Liver (tissue), 9 donors: ENCODE measurements around the gene PCDHA10. TPM values are rescaled to one million over a fixed set of nuclear protein-coding genes. Genes with fewer than 3 reads are reported as not detected.

Experiments
- DNase-seq: peaks from one replicate; pipeline ENCODE4 v3.0.0-alpha.2; 2017; ENCODE audit warnings: low spot score
- H3K27ac ChIP-seq, 2 donors: one replicate each; pipeline ENCODE4 v1.7.0; 2013; ENCODE audit warnings: inconsistent platforms in 2 of 2, low read length in 2 of 2, control low read depth in 1 of 2, low read depth in 1 of 2, mild to moderate bottlenecking in 1 of 2
- H3K27me3 ChIP-seq, 4 donors: one replicate each; pipeline versions ENCODE4 v1.6.1 to v1.7.0; 2013; ENCODE audit warnings: low read length in 3 of 4, inconsistent platforms in 1 of 4, mild to moderate bottlenecking in 1 of 4, moderate library complexity in 1 of 4; ENCODE audit not compliant: control insufficient read depth in 4 of 4, insufficient read depth in 4 of 4
- H3K36me3 ChIP-seq, 4 donors: one replicate each; pipeline versions ENCODE4 v1.6.1 to v1.7.0; 2013; ENCODE audit warnings: low read length in 3 of 4, mild to moderate bottlenecking in 3 of 4, low read depth in 1 of 4, moderate library complexity in 1 of 4; ENCODE audit not compliant: control insufficient read depth in 4 of 4, insufficient read depth in 3 of 4
- H3K4me1 ChIP-seq, 4 donors: one replicate each; pipeline versions ENCODE4 v1.6.1 to v1.7.0; 2013; ENCODE audit warnings: low read length in 3 of 4, mild to moderate bottlenecking in 3 of 4, moderate library complexity in 1 of 4; ENCODE audit not compliant: control insufficient read depth in 4 of 4, insufficient read depth in 4 of 4
- H3K4me3 ChIP-seq, 3 donors: one replicate each; pipeline versions ENCODE4 v1.6.1 to v1.7.0; 2013; ENCODE audit warnings: low read length in 3 of 3, control low read depth in 1 of 3, low read depth in 1 of 3, mild to moderate bottlenecking in 1 of 3
- H3K9ac ChIP-seq, 2 donors: one replicate each; pipeline ENCODE4 v1.7.0; 2013; ENCODE audit warnings: low read length in 2 of 2, mild to moderate bottlenecking in 2 of 2, moderate library complexity in 2 of 2, control low read depth in 1 of 2, low read depth in 1 of 2
- H3K9me3 ChIP-seq, 4 donors: one replicate each; pipeline versions ENCODE4 v1.6.1 to v1.7.0; 2013; ENCODE audit warnings: low read length in 3 of 4; ENCODE audit not compliant: control insufficient read depth in 4 of 4
- ATF3 ChIP-seq: IDR thresholded peaks from 2 replicates; pipeline ENCODE4 v1.6.1; 2016; ENCODE audit warnings: antibody characterized with exemption
- CTCF ChIP-seq: fragments of 150-350 bp; IDR thresholded peaks from 2 replicates; pipeline ENCODE4 v1.5.1; 2017; ENCODE audit warnings: improper control_type of control experiment, low read depth, low read length; ENCODE audit not compliant: missing input control
- EGR1 ChIP-seq, 2 donors: IDR thresholded peaks; 2 replicates each; pipeline ENCODE4 v1.6.1; 2016 to 2018; ENCODE audit warnings: antibody characterized with exemption in 2 of 2, low read depth in 2 of 2
- FOXA1 ChIP-seq: IDR thresholded peaks from 2 replicates; pipeline ENCODE4 v1.6.1; 2016; ENCODE audit warnings: antibody characterized with exemption
- FOXA2 ChIP-seq: IDR thresholded peaks from 2 replicates; pipeline ENCODE4 v1.6.1; 2016; ENCODE audit warnings: antibody characterized with exemption
- GABPA ChIP-seq, 2 donors: IDR thresholded peaks in 1 of 2; conservative IDR thresholded peaks in 1 of 2; 2 replicates each; pipeline ENCODE4 v1.6.1; 2016; ENCODE audit warnings: antibody characterized with exemption in 2 of 2, mild to moderate bottlenecking in 1 of 2, moderate library complexity in 1 of 2
- HNF4A ChIP-seq, 2 donors: conservative IDR thresholded peaks; 2 replicates each; pipeline ENCODE4 v1.6.1; 2016; ENCODE audit warnings: antibody characterized with exemption in 2 of 2, mild to moderate bottlenecking in 2 of 2
- JUND ChIP-seq, 2 donors: IDR thresholded peaks; 2 replicates each; pipeline ENCODE4 v1.6.1; 2016; ENCODE audit warnings: antibody characterized with exemption in 2 of 2
- MAX ChIP-seq: IDR thresholded peaks from 2 replicates; pipeline ENCODE4 v1.6.1; 2016; ENCODE audit warnings: antibody characterized with exemption
- RAD21 ChIP-seq, 2 donors: IDR thresholded peaks; 2 replicates each; pipeline ENCODE4 v1.6.1; 2016; ENCODE audit warnings: antibody characterized with exemption in 2 of 2, mild to moderate bottlenecking in 2 of 2
- REST ChIP-seq: IDR thresholded peaks from 2 replicates; pipeline ENCODE4 v1.6.1; 2016; ENCODE audit warnings: antibody characterized with exemption, mild to moderate bottlenecking
- RXRA ChIP-seq, 2 donors: IDR thresholded peaks; 2 replicates each; pipeline ENCODE4 v1.6.1; 2017 to 2018; ENCODE audit warnings: antibody characterized with exemption in 2 of 2, mild to moderate bottlenecking in 1 of 2
- SP1 ChIP-seq: IDR thresholded peaks from 2 replicates; pipeline ENCODE4 v1.6.1; 2018; ENCODE audit warnings: antibody characterized with exemption, mild to moderate bottlenecking
- TAF1 ChIP-seq: conservative IDR thresholded peaks from 2 replicates; pipeline ENCODE4 v1.6.1; 2016; ENCODE audit warnings: antibody characterized with exemption, mild to moderate bottlenecking
- YY1 ChIP-seq: IDR thresholded peaks from 2 replicates; pipeline ENCODE4 v1.6.1; 2016; ENCODE audit warnings: antibody characterized with exemption, mild to moderate bottlenecking
- ZBTB33 ChIP-seq: IDR thresholded peaks from 2 replicates; pipeline ENCODE4 v1.6.1; 2016; ENCODE audit warnings: antibody characterized with exemption
- WGBS: extraction: QIAGEN DNeasy Blood & Tissue Kit; methylation state at CpG from one replicate; pipeline ENCODE4 v1.1.7; 2013; 5-methylcytosine and 5-hydroxymethylcytosine counted together
- polyA plus RNA-seq, 2 donors: library from polyadenylated mRNA; stranded (reverse) in 1 of 2; unstranded in 1 of 2; fragments of 200-250 nt in 1 of 2; fragments of >200 nt in 1 of 2; fragmentation: Nextera tagmentation in 1 of 2; extraction: Ambion mirVana in 1 of 2; gene quantifications; one replicate each; pipeline versions ENCODE4 v1.2.1 to v1.2.3, GENCODE V29; 2013 to 2015
- total RNA-seq, 2 donors: library from RNA; depleted of rRNA; stranded (reverse); fragments of >200 nt; gene quantifications; one replicate each; pipeline ENCODE4 v1.2.3, GENCODE V29; 2014
- donor health status: healthy.
- donor health status: healthy.
- donor health status: healthy.
- donor health status: healthy.
- donor health status: healthy.

The PCDHA10 gene
- total and polyA plus RNA-seq, 4 donors = under 0.01 to 0.01 TPM; not detected in 2

DNA sequence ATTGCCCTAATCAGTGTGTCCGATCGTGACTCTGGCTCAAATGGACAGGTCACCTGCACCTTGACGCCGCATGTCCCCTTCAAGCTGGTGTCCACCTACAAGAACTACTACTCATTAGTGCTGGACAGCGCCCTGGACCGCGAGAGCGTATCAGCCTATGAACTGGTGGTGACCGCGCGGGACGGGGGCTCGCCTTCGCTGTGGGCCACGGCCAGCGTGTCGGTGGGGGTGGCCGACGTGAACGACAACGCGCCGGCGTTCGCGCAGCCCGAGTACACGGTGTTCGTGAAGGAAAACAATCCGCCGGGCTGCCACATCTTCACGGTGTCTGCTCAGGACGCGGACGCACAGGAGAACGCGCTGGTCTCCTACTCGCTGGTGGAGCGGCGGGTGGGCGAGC lies 27.7 kb downstream of the PCDHA10 start:
- Histone ChIP-seq H3K9me3 (peaks cover 0 to 26% (median 18%) of the 10 kb centered on the region in 4 donors), H3K9ac (no peak overlapping the region), H3K27ac (no peak overlapping the region), H3K4me3 (no peak overlapping the region), H3K27me3 (peaks cover 0 to 8% (median 1%) of the 10 kb centered on the region in 4 donors), H3K4me1 (peaks cover 0 to 2% (median 0%) of the 10 kb centered on the region in 4 donors), H3K36me3 (no peaks in the 10 kb centered on the region)
- WGBS = 41% methylated on average over 41 of the region's 41 CpGs
- DNase-seq = no peak
- TF ChIP-seq ATF3 (no peak), REST (no peak), GABPA (IDR thresholded peaks at IDR 0.05 in 1 of 2, conservative IDR thresholded peaks at IDR 0.05 in 1 of 2) (no peak), HNF4A (conservative IDR thresholded peaks at IDR 0.05) (no peak), EGR1 (IDR thresholded peaks at IDR 0.05; ENCODE audit: low read depth in 2 of 2) (no peak), YY1 (no peak), RAD21 (IDR thresholded peaks at IDR 0.05) (no peak), SP1 (no peak), FOXA2 (no peak), ZBTB33 (no peak), FOXA1 (no peak), RXRA (IDR thresholded peaks at IDR 0.05) (no peak), MAX (no peak)

DNA sequence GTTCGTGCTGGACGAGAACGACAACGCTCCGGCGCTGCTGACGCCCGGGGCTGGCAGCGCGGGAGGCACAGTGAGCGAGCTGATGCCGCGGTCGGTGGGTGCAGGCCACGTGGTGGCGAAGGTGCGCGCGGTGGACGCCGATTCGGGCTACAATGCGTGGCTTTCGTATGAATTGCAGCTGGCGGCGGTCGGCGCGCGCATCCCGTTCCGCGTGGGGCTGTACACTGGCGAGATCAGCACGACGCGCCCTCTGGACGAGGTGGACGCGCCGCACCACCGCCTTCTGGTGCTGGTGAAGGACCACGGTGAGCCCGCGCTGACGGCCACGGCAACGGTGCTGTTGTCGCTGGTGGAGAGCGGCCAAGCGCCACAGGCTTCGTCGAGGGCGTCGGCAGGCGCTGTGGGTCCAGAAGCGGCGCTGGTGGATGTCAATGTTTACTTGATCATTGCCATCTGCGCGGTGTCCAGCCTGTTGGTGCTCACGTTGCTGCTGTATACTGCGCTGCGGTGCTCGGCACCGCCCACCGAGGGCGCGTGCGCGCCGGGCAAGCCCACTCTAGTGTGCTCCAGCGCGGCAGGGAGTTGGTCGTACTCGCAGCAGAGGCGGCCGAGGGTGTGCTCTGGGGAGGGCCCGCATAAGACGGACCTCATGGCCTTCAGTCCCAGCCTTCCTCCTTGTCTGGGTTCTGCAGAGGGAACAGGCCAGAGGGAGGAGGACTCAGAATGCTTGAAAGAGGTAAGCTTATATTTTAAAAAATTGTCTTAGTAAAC lies 28.4 kb downstream of the PCDHA10 start:
- H3K4me1 ChIP-seq = peaks cover 0 to 2% (median 0%) of the 10 kb centered on the region in 4 donors
- no peaks in the 10 kb centered on the region for H3K36me3 ChIP-seq
- peaks cover 0 to 8% (median 1%) of the 10 kb centered on the region in 4 donors for H3K27me3 ChIP-seq
- H3K9me3 ChIP-seq = peaks cover 0 to 26% (median 18%) of the 10 kb centered on the region in 4 donors
- WGBS = 34% methylated on average over 79 of the region's 79 CpGs
- no peak overlapping the region for H3K9ac ChIP-seq
- H3K4me3 ChIP-seq = no peak overlapping the region
- H3K27ac ChIP-seq = no peak overlapping the region
- no peak for DNase-seq
- TF ChIP-seq EGR1 (IDR thresholded peaks at IDR 0.05; ENCODE audit: low read depth in 2 of 2) = no peak
- TF ChIP-seq GABPA (IDR thresholded peaks at IDR 0.05 in 1 of 2, conservative IDR thresholded peaks at IDR 0.05 in 1 of 2) = no peak
- no peak for TF ChIP-seq FOXA2
- no peak for TF ChIP-seq CTCF
- no peak for TF ChIP-seq HNF4A (conservative IDR thresholded peaks at IDR 0.05)
- TF ChIP-seq REST = no peak
- TF ChIP-seq YY1 = no peak
- no peak for TF ChIP-seq SP1
- no peak for TF ChIP-seq ZBTB33
- TF ChIP-seq TAF1 = no peak
- TF ChIP-seq JUND (IDR thresholded peaks at IDR 0.05) = no peak
- TF ChIP-seq FOXA1 = no peak
